ENCODE results near the gene UVRAG.
"Not testable (repeated sequence)": the region's sequence is repeated elsewhere in the genome, so short reads cannot be mapped to it uniquely, and the experiment has no call there.

The UVRAG gene

DNA sequence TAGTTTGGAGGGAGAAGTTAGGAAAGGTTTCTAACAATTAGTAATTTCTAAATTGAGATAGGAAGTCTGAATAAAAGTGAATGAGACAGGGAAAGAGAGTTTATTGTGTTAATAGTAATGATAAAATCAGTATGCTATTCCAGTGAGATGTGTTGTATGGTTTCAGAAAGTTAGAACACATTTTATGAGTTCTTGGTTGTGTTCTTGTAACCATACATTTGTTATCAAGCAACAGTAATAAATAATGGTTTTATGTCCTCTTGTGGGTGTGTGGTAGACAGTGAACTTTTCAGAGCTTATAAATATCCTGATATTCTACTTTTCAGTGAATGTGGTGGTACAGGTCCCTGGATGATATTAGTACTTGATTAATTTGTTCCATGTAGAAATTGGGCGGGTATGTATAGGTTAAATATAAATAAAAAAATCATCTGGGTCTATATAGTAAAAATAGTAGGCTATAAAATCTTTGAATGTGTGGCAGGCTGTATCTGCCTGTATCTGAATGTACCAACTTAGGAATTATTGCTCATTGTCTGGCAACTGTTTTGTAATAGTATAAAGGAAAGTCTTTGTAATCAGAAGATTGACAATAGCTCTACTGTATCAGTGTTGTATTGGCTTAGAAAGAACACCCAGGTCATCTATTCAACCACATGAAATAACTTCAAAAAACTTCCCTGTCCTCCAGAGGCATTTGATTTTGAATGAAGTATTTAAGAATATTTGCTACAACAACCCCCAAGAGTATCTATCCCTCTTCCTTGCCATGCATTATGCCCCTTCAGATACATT is 54.8 kb downstream of the UVRAG start:
- peaks cover 4% of the 10 kb centered on the region for H3K4me1 ChIP-seq
- no peak overlapping the region for H3K4me2 ChIP-seq (ENCODE audit: low read length)
- H3K36me3 ChIP-seq (ENCODE audit: control insufficient read depth, insufficient read depth, low read length), result no peaks in the 10 kb centered on the region
- H3K27ac ChIP-seq, result no peak overlapping the region
- H3K9ac ChIP-seq, result no peak overlapping the region
- H2AFZ ChIP-seq, result no peak overlapping the region
- TF ChIP-seq, protein P1, sequence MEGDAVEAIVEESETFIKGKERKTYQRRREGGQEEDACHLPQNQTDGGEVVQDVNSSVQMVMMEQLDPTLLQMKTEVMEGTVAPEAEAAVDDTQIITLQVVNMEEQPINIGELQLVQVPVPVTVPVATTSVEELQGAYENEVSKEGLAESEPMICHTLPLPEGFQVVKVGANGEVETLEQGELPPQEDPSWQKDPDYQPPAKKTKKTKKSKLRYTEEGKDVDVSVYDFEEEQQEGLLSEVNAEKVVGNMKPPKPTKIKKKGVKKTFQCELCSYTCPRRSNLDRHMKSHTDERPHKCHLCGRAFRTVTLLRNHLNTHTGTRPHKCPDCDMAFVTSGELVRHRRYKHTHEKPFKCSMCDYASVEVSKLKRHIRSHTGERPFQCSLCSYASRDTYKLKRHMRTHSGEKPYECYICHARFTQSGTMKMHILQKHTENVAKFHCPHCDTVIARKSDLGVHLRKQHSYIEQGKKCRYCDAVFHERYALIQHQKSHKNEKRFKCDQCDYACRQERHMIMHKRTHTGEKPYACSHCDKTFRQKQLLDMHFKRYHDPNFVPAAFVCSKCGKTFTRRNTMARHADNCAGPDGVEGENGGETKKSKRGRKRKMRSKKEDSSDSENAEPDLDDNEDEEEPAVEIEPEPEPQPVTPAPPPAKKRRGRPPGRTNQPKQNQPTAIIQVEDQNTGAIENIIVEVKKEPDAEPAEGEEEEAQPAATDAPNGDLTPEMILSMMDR (IDR thresholded peaks at IDR 0.05), result no peak
- H3K4me3 ChIP-seq (ENCODE audit: low read depth, low read length), result no peak overlapping the region
- peaks cover 6% of the 10 kb centered on the region for H3K79me2 ChIP-seq
- H3K9me3 ChIP-seq (ENCODE audit: control insufficient read depth, low read length), result no peaks in the 10 kb centered on the region
- no peaks in the 10 kb centered on the region for H3K27me3 ChIP-seq (ENCODE audit: control insufficient read depth, insufficient read depth, low read length)

GRCh38 chr11:75872887-75873416 is 57.9 kb downstream of the UVRAG start:
- Histone ChIP-seq H3K27ac (no peak overlapping the region), H3K27me3 (ENCODE audit: control insufficient read depth, insufficient read depth, low read length) (no peaks in the 10 kb centered on the region), H3K36me3 (ENCODE audit: control insufficient read depth, insufficient read depth, low read length) (no peaks in the 10 kb centered on the region), H2AFZ (no peak overlapping the region), H3K9me3 (ENCODE audit: control insufficient read depth, low read length) (no peaks in the 10 kb centered on the region), H3K4me1 (peaks cover 4% of the 10 kb centered on the region), H3K9ac (no peak overlapping the region), H3K4me3 (ENCODE audit: low read depth, low read length) (no peak overlapping the region), H3K79me2 (peaks cover 5% of the 10 kb centered on the region), H3K4me2 (ENCODE audit: low read length) (no peak overlapping the region)
- TF ChIP-seq, protein P1 (IDR thresholded peaks at IDR 0.05), result no peak

- Histone ChIP-seq H3K79me2 (peaks cover 5% of the 10 kb centered on the region), H3K9ac (no peak overlapping the region), H3K4me1 (peaks cover 4% of the 10 kb centered on the region), H3K27me3 (ENCODE audit: control insufficient read depth, insufficient read depth, low read length) (no peaks in the 10 kb centered on the region), H3K27ac (no peak overlapping the region), H3K4me2 (ENCODE audit: low read length) (no peak overlapping the region), H3K9me3 (ENCODE audit: control insufficient read depth, low read length) (no peaks in the 10 kb centered on the region), H3K36me3 (ENCODE audit: control insufficient read depth, insufficient read depth, low read length) (no peaks in the 10 kb centered on the region), H2AFZ (no peak overlapping the region), H3K4me3 (ENCODE audit: low read depth, low read length) (no peak overlapping the region)
- TF ChIP-seq, protein P1 (IDR thresholded peaks at IDR 0.05), result no peak
These were observed 58.6 kb downstream of the UVRAG start for GRCh38 chr11:75873417-75874221.

- TF ChIP-seq, protein P1 (IDR thresholded peaks at IDR 0.05), result no peak
- H3K36me3 ChIP-seq (ENCODE audit: control insufficient read depth, insufficient read depth, low read length), result no peaks in the 10 kb centered on the region
- H3K4me3 ChIP-seq (ENCODE audit: low read depth, low read length), result no peak overlapping the region
- peaks cover 5% of the 10 kb centered on the region for H3K79me2 ChIP-seq
- no peaks in the 10 kb centered on the region for H3K9me3 ChIP-seq (ENCODE audit: control insufficient read depth, low read length)
- no peak overlapping the region for H3K9ac ChIP-seq
- H2AFZ ChIP-seq, result no peak overlapping the region
- H3K4me2 ChIP-seq (ENCODE audit: low read length), result no peak overlapping the region
- no peaks in the 10 kb centered on the region for H3K4me1 ChIP-seq
- H3K27me3 ChIP-seq (ENCODE audit: control insufficient read depth, insufficient read depth, low read length), result no peaks in the 10 kb centered on the region
- H3K27ac ChIP-seq, result no peak overlapping the region
These were observed 59.8 kb downstream of the UVRAG start for GRCh38 chr11:75874684-75875341.

GRCh38 chr11:75877327-75877726 is 62.3 kb downstream of the UVRAG start:
- not testable (repeated sequence) for H3K9me3 ChIP-seq (ENCODE audit: control insufficient read depth, low read length); H3K27ac ChIP-seq; H3K36me3 ChIP-seq (ENCODE audit: control insufficient read depth, insufficient read depth, low read length); H2AFZ ChIP-seq; H3K4me2 ChIP-seq (ENCODE audit: low read length); H3K4me1 ChIP-seq; H3K9ac ChIP-seq; H3K27me3 ChIP-seq (ENCODE audit: control insufficient read depth, insufficient read depth, low read length); H3K4me3 ChIP-seq (ENCODE audit: low read depth, low read length); H3K79me2 ChIP-seq

- not testable (repeated sequence) for H3K4me1 ChIP-seq; H3K4me2 ChIP-seq (ENCODE audit: low read length); H3K27ac ChIP-seq; H3K4me3 ChIP-seq (ENCODE audit: low read depth, low read length); H3K27me3 ChIP-seq (ENCODE audit: control insufficient read depth, insufficient read depth, low read length); H3K9ac ChIP-seq; H3K9me3 ChIP-seq (ENCODE audit: control insufficient read depth, low read length); H3K36me3 ChIP-seq (ENCODE audit: control insufficient read depth, insufficient read depth, low read length); H3K79me2 ChIP-seq; H2AFZ ChIP-seq
These were observed 62.9 kb downstream of the UVRAG start for GRCh38 chr11:75877931-75878330.

Data from parathyroid adenoma (tissue), 2 donors.